Measurements from ENCODE around the gene GOLGA5. TPM values are rescaled to one million over a fixed set of nuclear protein-coding genes. Genes with fewer than 3 reads are reported as not detected.

Gene GOLGA5
- total and polyA plus RNA-seq, 2 of the 13 experiments (the other 11 are each of a cell fraction or from before 2014, with no cell fraction given): 31.0 to 40.0 TPM

- TF ChIP-seq, protein P1, sequence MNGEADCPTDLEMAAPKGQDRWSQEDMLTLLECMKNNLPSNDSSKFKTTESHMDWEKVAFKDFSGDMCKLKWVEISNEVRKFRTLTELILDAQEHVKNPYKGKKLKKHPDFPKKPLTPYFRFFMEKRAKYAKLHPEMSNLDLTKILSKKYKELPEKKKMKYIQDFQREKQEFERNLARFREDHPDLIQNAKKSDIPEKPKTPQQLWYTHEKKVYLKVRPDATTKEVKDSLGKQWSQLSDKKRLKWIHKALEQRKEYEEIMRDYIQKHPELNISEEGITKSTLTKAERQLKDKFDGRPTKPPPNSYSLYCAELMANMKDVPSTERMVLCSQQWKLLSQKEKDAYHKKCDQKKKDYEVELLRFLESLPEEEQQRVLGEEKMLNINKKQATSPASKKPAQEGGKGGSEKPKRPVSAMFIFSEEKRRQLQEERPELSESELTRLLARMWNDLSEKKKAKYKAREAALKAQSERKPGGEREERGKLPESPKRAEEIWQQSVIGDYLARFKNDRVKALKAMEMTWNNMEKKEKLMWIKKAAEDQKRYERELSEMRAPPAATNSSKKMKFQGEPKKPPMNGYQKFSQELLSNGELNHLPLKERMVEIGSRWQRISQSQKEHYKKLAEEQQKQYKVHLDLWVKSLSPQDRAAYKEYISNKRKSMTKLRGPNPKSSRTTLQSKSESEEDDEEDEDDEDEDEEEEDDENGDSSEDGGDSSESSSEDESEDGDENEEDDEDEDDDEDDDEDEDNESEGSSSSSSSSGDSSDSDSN (CRISPR knock-in tag; IDR thresholded peaks at IDR 0.05): peak; percentile 92; the same call in 1 of the 2 replicates
- no peak for TF ChIP-seq ZNF530 (CRISPR knock-in tag; IDR thresholded peaks at IDR 0.05; ENCODE audit: low read depth)
- no peak for TF ChIP-seq ZNF292 (CRISPR knock-in tag; IDR thresholded peaks at IDR 0.05; ENCODE audit: borderline replicate concordance, low read depth)
- TF ChIP-seq, protein P2, sequence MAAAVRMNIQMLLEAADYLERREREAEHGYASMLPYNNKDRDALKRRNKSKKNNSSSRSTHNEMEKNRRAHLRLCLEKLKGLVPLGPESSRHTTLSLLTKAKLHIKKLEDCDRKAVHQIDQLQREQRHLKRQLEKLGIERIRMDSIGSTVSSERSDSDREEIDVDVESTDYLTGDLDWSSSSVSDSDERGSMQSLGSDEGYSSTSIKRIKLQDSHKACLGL (CRISPR knock-in tag; IDR thresholded peaks at IDR 0.05): peak; percentile 74; the same call in 1 of the 2 replicates
- no peak for TF ChIP-seq ATF3 (CRISPR knock-in tag; IDR thresholded peaks at IDR 0.05)
- peak; percentile 69; the same call in 1 of the 2 replicates for TF ChIP-seq TSC22D2 (CRISPR knock-in tag; IDR thresholded peaks at IDR 0.05; ENCODE audit: borderline replicate concordance)
- peak; percentile 89; the same call in 1 of the 2 replicates for TF ChIP-seq KAT7 (CRISPR knock-in tag; IDR thresholded peaks at IDR 0.05; ENCODE audit: borderline replicate concordance)
- TF ChIP-seq ZNF775 (CRISPR knock-in tag; IDR thresholded peaks at IDR 0.05; ENCODE audit: borderline replicate concordance): no peak
- TF ChIP-seq ZNF850 (CRISPR knock-in tag; conservative IDR thresholded peaks at IDR 0.05): no peak
- no peak for TF ChIP-seq CHD4 (IDR thresholded peaks at IDR 0.05; ENCODE audit: borderline replicate concordance, low read length)
- TF ChIP-seq, protein P3, sequence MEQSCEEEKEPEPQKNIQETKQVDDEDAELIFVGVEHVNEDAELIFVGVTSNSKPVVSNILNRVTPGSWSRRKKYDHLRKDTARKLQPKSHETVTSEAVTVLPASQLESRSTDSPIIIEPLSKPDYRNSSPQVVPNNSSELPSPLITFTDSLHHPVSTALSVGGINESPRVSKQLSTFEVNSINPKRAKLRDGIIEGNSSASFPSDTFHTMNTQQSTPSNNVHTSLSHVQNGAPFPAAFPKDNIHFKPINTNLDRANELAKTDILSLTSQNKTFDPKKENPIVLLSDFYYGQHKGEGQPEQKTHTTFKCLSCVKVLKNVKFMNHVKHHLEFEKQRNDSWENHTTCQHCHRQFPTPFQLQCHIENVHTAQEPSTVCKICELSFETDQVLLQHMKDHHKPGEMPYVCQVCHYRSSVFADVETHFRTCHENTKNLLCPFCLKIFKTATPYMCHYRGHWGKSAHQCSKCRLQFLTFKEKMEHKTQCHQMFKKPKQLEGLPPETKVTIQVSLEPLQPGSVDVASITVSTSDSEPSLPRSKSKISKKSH (CRISPR knock-in tag; IDR thresholded peaks at IDR 0.05; ENCODE audit: borderline replicate concordance): peak; percentile 89; the same call in 1 of the 2 replicates
- no peak for TF ChIP-seq ZNF282 (IDR thresholded peaks at IDR 0.05; ENCODE audit: partially characterized antibody)
- TF ChIP-seq, protein P4, sequence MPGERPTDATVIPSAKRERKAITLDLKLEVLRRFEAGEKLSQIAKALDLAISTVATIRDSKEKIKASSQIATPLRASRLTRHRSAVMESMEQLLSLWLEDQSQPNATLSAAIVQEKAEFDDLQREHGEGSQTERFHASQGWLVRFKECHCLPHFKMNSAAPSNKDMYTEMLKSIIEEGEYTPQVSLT (CRISPR knock-in tag; IDR thresholded peaks at IDR 0.05; ENCODE audit: borderline replicate concordance, low read depth): no peak
- TF ChIP-seq ZNF333 (CRISPR knock-in tag; IDR thresholded peaks at IDR 0.05; ENCODE audit: borderline replicate concordance): peak; percentile 72; the same call in 1 of the 2 replicates
- 0 out of 2 replicates have a peak, but pooled peaks have one; percentile 59 for TF ChIP-seq ZNF766 (CRISPR knock-in tag; IDR thresholded peaks at IDR 0.05; ENCODE audit: borderline replicate concordance)
- TF ChIP-seq ATF4 (CRISPR knock-in tag; IDR thresholded peaks at IDR 0.05): no peak
Observed at GRCh38 chr14:92748259-92749016, 45.7 kb upstream of the GOLGA5 start, which contains the start of gene LGMN (continued).

Measured in HepG2 (cell line).